Measurements from ENCODE around the gene FGGY.

FGGY gene

DNA sequence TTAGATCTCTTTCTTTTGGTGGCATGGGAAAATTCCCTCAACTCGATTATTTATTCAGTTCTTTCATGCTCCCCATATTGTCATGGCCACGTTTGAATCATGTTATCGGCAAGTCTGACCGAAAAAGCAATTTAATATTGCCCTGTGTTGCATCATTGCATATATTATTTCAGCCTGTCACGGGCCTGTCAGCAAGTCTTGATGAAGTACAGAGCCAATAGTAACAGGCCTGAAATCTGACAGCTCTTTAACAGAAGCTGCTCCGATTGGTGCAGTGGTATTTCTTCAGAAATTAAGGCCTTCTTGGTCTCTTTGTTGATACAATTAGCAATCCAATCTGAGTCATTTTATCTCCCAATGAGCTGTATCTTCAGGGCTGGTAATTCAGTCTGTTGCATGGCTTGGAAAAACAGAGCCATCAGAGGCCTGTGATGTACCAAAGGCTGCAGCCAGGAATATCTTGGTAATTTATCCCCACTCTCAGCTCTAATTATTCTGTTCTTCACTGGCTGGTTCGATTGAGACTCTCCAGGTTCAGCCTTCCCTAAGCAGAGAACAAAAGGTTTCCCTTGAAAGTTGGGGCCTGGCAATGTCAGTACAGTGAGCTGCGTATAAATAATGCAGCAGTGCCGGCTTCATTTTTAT lies 149.5 kb downstream of the FGGY start:
- Histone ChIP-seq H3F3A (ENCODE audit: insufficient read depth) (no peaks in the 10 kb centered on the region), H4K20me1 (ENCODE audit: low read depth, low read length) (no peaks in the 10 kb centered on the region), H3K9me2 (replicated peaks; ENCODE audit: insufficient read depth, low read length) (no peaks in the 10 kb centered on the region; the same call in 1 of the 2 replicates), H3K27ac (ENCODE audit: low read depth, low read length) (no peak overlapping the region), H3K9ac (ENCODE audit: low read length) (no peak overlapping the region), H3K27me3 (ENCODE audit: low read length) (no peaks in the 10 kb centered on the region), H3K9me3 (ENCODE audit: insufficient read depth, low read length) (no peaks in the 10 kb centered on the region), H3K4me3 (ENCODE audit: insufficient read depth, low read length, poor library complexity, severe bottlenecking) (no peak overlapping the region), H3K4me2 (ENCODE audit: low read depth, low read length, poor library complexity, severe bottlenecking) (no peak overlapping the region), H2AFZ (ENCODE audit: low read depth, low read length, severe bottlenecking) (no peak overlapping the region), H3K36me3 (ENCODE audit: low read length) (no peaks in the 10 kb centered on the region), H3K79me2 (ENCODE audit: insufficient read depth, low read length) (no peaks in the 10 kb centered on the region)
- TF ChIP-seq EZH2phosphoT487 (conservative IDR thresholded peaks at IDR 0.05; ENCODE audit: low read length): no peak
- TF ChIP-seq, protein P1, sequence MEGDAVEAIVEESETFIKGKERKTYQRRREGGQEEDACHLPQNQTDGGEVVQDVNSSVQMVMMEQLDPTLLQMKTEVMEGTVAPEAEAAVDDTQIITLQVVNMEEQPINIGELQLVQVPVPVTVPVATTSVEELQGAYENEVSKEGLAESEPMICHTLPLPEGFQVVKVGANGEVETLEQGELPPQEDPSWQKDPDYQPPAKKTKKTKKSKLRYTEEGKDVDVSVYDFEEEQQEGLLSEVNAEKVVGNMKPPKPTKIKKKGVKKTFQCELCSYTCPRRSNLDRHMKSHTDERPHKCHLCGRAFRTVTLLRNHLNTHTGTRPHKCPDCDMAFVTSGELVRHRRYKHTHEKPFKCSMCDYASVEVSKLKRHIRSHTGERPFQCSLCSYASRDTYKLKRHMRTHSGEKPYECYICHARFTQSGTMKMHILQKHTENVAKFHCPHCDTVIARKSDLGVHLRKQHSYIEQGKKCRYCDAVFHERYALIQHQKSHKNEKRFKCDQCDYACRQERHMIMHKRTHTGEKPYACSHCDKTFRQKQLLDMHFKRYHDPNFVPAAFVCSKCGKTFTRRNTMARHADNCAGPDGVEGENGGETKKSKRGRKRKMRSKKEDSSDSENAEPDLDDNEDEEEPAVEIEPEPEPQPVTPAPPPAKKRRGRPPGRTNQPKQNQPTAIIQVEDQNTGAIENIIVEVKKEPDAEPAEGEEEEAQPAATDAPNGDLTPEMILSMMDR (IDR thresholded peaks at IDR 0.05; ENCODE audit: insufficient read depth, low read length, poor library complexity, severe bottlenecking): no peak

DNA sequence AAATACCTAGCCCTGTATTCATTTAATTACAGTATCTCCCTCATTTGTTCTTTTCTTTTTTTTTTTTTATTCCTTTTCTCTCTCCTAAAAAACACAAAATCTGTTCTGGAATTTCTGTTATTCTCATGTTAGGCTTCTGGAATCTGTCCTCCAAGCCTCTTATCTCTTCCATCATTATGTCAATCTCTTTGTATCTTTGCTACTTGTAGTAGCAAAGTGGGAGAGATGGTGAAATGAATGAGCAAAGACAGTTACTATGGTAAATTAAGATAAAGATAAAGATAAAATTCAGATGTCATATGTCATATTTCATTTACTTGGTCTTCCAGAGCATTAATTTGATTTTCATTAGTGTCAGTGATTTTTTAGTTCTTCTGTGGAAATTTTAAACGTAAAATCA lies 155.1 kb downstream of the FGGY start:
- H3K4me2 ChIP-seq (ENCODE audit: low read depth, low read length, poor library complexity, severe bottlenecking): no peak overlapping the region
- no peaks in the 10 kb centered on the region for H3K36me3 ChIP-seq (ENCODE audit: low read length)
- no peak for TF ChIP-seq EZH2phosphoT487 (conservative IDR thresholded peaks at IDR 0.05; ENCODE audit: low read length)
- no peak overlapping the region for H2AFZ ChIP-seq (ENCODE audit: low read depth, low read length, severe bottlenecking)
- no peaks in the 10 kb centered on the region for H3K9me2 ChIP-seq (replicated peaks; ENCODE audit: insufficient read depth, low read length)
- no peak overlapping the region for H3K9ac ChIP-seq (ENCODE audit: low read length)
- H4K20me1 ChIP-seq (ENCODE audit: low read depth, low read length): no peaks in the 10 kb centered on the region
- no peaks in the 10 kb centered on the region for H3K79me2 ChIP-seq (ENCODE audit: insufficient read depth, low read length)
- no peaks in the 10 kb centered on the region for H3K9me3 ChIP-seq (ENCODE audit: insufficient read depth, low read length)
- no peak overlapping the region for H3K4me3 ChIP-seq (ENCODE audit: insufficient read depth, low read length, poor library complexity, severe bottlenecking)
- H3K27me3 ChIP-seq (ENCODE audit: low read length): no peaks in the 10 kb centered on the region
- no peak overlapping the region for H3K27ac ChIP-seq (ENCODE audit: low read depth, low read length)
- H3F3A ChIP-seq (ENCODE audit: insufficient read depth): no peaks in the 10 kb centered on the region

GRCh38 chr1:59452559-59452958 lies 155.7 kb downstream of the FGGY start:
- no peaks in the 10 kb centered on the region for H3K27me3 ChIP-seq (ENCODE audit: low read length)
- H3K27ac ChIP-seq (ENCODE audit: low read depth, low read length): no peak overlapping the region
- H2AFZ ChIP-seq (ENCODE audit: low read depth, low read length, severe bottlenecking): no peak overlapping the region
- H3K4me2 ChIP-seq (ENCODE audit: low read depth, low read length, poor library complexity, severe bottlenecking): no peak overlapping the region
- H4K20me1 ChIP-seq (ENCODE audit: low read depth, low read length): no peaks in the 10 kb centered on the region
- H3K9me3 ChIP-seq (ENCODE audit: insufficient read depth, low read length): no peaks in the 10 kb centered on the region
- no peak overlapping the region for H3K9ac ChIP-seq (ENCODE audit: low read length)
- H3F3A ChIP-seq (ENCODE audit: insufficient read depth): no peaks in the 10 kb centered on the region
- H3K36me3 ChIP-seq (ENCODE audit: low read length): no peaks in the 10 kb centered on the region
- no peak overlapping the region for H3K4me3 ChIP-seq (ENCODE audit: insufficient read depth, low read length, poor library complexity, severe bottlenecking)
- no peak for TF ChIP-seq EZH2phosphoT487 (conservative IDR thresholded peaks at IDR 0.05; ENCODE audit: low read length)
- TF ChIP-seq, protein P1 (IDR thresholded peaks at IDR 0.05; ENCODE audit: insufficient read depth, low read length, poor library complexity, severe bottlenecking): no peak
- no peaks in the 10 kb centered on the region for H3K79me2 ChIP-seq (ENCODE audit: insufficient read depth, low read length)
- H3K9me2 ChIP-seq (replicated peaks; ENCODE audit: insufficient read depth, low read length): no peaks in the 10 kb centered on the region

DNA sequence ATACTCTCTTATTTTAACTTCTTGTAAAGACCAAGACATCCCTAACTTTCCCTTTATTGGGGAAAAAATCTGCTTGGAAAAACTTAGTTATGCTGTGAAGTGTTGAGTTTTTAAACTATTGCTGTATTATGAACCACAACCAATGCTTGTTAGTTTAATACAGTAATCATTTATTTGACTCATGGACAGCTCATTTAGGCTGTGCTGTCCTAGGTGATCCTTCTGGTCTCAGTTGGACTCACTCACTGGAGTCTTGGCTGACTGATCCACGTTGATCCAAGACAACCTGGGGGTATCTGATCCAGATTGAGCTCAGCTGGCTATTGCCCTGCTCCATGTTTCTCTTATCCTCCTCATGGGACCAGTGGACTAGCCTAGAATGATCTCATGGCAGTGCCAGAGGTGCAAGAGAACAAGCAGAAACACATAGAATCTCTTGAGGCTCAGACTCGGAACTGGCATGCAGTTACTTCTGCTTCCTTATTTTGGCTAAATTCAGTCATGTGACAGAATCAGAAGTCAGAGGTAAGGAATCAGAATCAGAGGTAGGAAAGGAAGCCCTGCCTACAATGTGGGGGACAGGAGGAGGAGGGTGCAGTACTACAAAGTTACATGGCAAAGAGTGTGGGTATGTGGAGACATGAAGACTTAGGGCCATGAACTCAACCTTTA lies 156.5 kb downstream of the FGGY start:
- TF ChIP-seq, protein P1 (IDR thresholded peaks at IDR 0.05; ENCODE audit: insufficient read depth, low read length, poor library complexity, severe bottlenecking): no peak
- no peak for TF ChIP-seq EZH2phosphoT487 (conservative IDR thresholded peaks at IDR 0.05; ENCODE audit: low read length)
- H3K27me3 ChIP-seq (ENCODE audit: low read length): no peaks in the 10 kb centered on the region
- H3K9ac ChIP-seq (ENCODE audit: low read length): no peak overlapping the region
- H3K79me2 ChIP-seq (ENCODE audit: insufficient read depth, low read length): no peaks in the 10 kb centered on the region
- no peak overlapping the region for H2AFZ ChIP-seq (ENCODE audit: low read depth, low read length, severe bottlenecking)
- no peak overlapping the region for H3K27ac ChIP-seq (ENCODE audit: low read depth, low read length)
- no peaks in the 10 kb centered on the region for H3F3A ChIP-seq (ENCODE audit: insufficient read depth)
- no peaks in the 10 kb centered on the region for H3K9me3 ChIP-seq (ENCODE audit: insufficient read depth, low read length)
- no peaks in the 10 kb centered on the region for H3K9me2 ChIP-seq (replicated peaks; ENCODE audit: insufficient read depth, low read length)
- H3K36me3 ChIP-seq (ENCODE audit: low read length): no peaks in the 10 kb centered on the region
- no peak overlapping the region for H3K4me3 ChIP-seq (ENCODE audit: insufficient read depth, low read length, poor library complexity, severe bottlenecking)
- no peaks in the 10 kb centered on the region for H4K20me1 ChIP-seq (ENCODE audit: low read depth, low read length)
- H3K4me2 ChIP-seq (ENCODE audit: low read depth, low read length, poor library complexity, severe bottlenecking): no peak overlapping the region
